Measurements from ENCODE around the gene LRRC4C. TPM values are rescaled to one million over a fixed set of nuclear protein-coding genes. Genes with fewer than 3 reads are reported as not detected.
A peak's percentile ranks its signal among the peaks of the same experiment; 100 is the strongest.

LRRC4C gene
- total and polyA plus RNA-seq, 2 experiments from 2014 or later = 0.35 to 1.1 TPM

GRCh38 chr11:41479179-41479578 lies 19.7 kb upstream of the LRRC4C start:
- Histone ChIP-seq H3K4me3 (no peak overlapping the region), H3F3A (replicated peaks; ENCODE audit: low read depth) (no peaks in the 10 kb centered on the region), H3K79me2 (replicated peaks; ENCODE audit: insufficient read depth) (no peaks in the 10 kb centered on the region), H3K27ac (ENCODE audit: low read depth) (no peak overlapping the region), H2AFZ (no peak overlapping the region), H4K20me1 (replicated peaks; ENCODE audit: insufficient read depth) (no peaks in the 10 kb centered on the region), H3K4me1 (ENCODE audit: insufficient read depth) (no peaks in the 10 kb centered on the region), H3K4me2 (no peak overlapping the region), H3K27me3 (ENCODE audit: insufficient read depth) (no peaks in the 10 kb centered on the region), H3K36me3 (ENCODE audit: insufficient read depth) (no peaks in the 10 kb centered on the region; the same call in 1 of the 2 replicates), H3K9me2 (ENCODE audit: insufficient read depth) (no peaks in the 10 kb centered on the region)
- Mint-ChIP-seq H3K27me3 (ENCODE audit: insufficient read depth, low read depth, poor library complexity) (no peaks in the 10 kb centered on the region), H3K27ac (no peak overlapping the region), H3K4me1 (peaks cover 2% of the 10 kb centered on the region; the same call in 1 of the 3 replicates), H3K4me3 (no peak overlapping the region), H3K36me3 (ENCODE audit: low read depth) (peaks cover 9% of the 10 kb centered on the region), H3K9me3 (peaks cover 12% of the 10 kb centered on the region)
- no peak for ATAC-seq
- DNase-seq (ENCODE audit: low spot score) = no peak
- TF ChIP-seq NANOG (IDR thresholded peaks at IDR 0.05; ENCODE audit: borderline replicate concordance) = no peak

- Histone ChIP-seq H3F3A (replicated peaks; ENCODE audit: low read depth) (no peaks in the 10 kb centered on the region), H3K9me2 (ENCODE audit: insufficient read depth) (no peaks in the 10 kb centered on the region), H3K4me2 (no peak overlapping the region), H4K20me1 (replicated peaks; ENCODE audit: insufficient read depth) (no peaks in the 10 kb centered on the region), H3K27ac (ENCODE audit: low read depth) (no peak overlapping the region), H3K4me3 (no peak overlapping the region), H3K79me2 (replicated peaks; ENCODE audit: insufficient read depth) (no peaks in the 10 kb centered on the region), H3K4me1 (ENCODE audit: insufficient read depth) (peaks cover 36% of the 10 kb centered on the region), H2AFZ (no peak overlapping the region), H3K27me3 (ENCODE audit: insufficient read depth) (no peaks in the 10 kb centered on the region), H3K36me3 (ENCODE audit: insufficient read depth) (no peaks in the 10 kb centered on the region)
- peak; percentile 50 for DNase-seq (ENCODE audit: low spot score)
- no peak overlapping the region for H3K27ac Mint-ChIP-seq
- peaks cover 3% of the 10 kb centered on the region; the same call in 2 of the 3 replicates for H3K36me3 Mint-ChIP-seq (ENCODE audit: low read depth)
- H3K27me3 Mint-ChIP-seq (ENCODE audit: insufficient read depth, low read depth, poor library complexity) = no peaks in the 10 kb centered on the region
- H3K4me3 Mint-ChIP-seq = no peak overlapping the region
- TF ChIP-seq CTCF (conservative IDR thresholded peaks at IDR 0.05; ENCODE audit: low read depth in 2 of 2) = peak; percentile 52 to 88; a peak in 3 of 4 replicates
- no peak for TF ChIP-seq JUNB (IDR thresholded peaks at IDR 0.05; ENCODE audit: unreplicated experiment)
- peaks cover 3% of the 10 kb centered on the region; the same call in 1 of the 3 replicates for H3K9me3 Mint-ChIP-seq
- no peak for ATAC-seq
- peaks cover 43% of the 10 kb centered on the region for H3K4me1 Mint-ChIP-seq
Observed at GRCh38 chr11:41461057-41461681, 1.7 kb upstream of the LRRC4C start.

- no peak for ATAC-seq
- H3K4me1 ChIP-seq (ENCODE audit: insufficient read depth) = peaks cover 57% of the 10 kb centered on the region
- H3F3A ChIP-seq (replicated peaks; ENCODE audit: low read depth) = 0 out of 2 replicates have a peak, but pooled peaks cover 5% of the 10 kb centered on the region
- no peak overlapping the region for H2AFZ ChIP-seq
- no peaks in the 10 kb centered on the region for H4K20me1 ChIP-seq (replicated peaks; ENCODE audit: insufficient read depth)
- H3K27me3 ChIP-seq (ENCODE audit: insufficient read depth) = no peaks in the 10 kb centered on the region
- H3K4me3 Mint-ChIP-seq = peak overlapping the region; percentile 68
- peak overlapping the region; percentile 45; the same call in 1 of the 2 replicates for H3K27ac ChIP-seq (ENCODE audit: low read depth)
- H3K4me3 ChIP-seq = peak overlapping the region; percentile 47
- peaks cover under 1% of the 10 kb centered on the region; the same call in 1 of the 3 replicates for H3K36me3 Mint-ChIP-seq (ENCODE audit: low read depth)
- H3K79me2 ChIP-seq (replicated peaks; ENCODE audit: insufficient read depth) = no peaks in the 10 kb centered on the region
- H3K9me2 ChIP-seq (ENCODE audit: insufficient read depth) = no peaks in the 10 kb centered on the region
- H3K9me3 Mint-ChIP-seq = peaks cover under 1% of the 10 kb centered on the region; the same call in 1 of the 3 replicates
- H3K27me3 Mint-ChIP-seq (ENCODE audit: insufficient read depth, low read depth, poor library complexity) = no peaks in the 10 kb centered on the region
- peaks cover 59% of the 10 kb centered on the region for H3K4me1 Mint-ChIP-seq
- peak overlapping the region; percentile 79 for H3K4me2 ChIP-seq
- peak; percentile 28 for DNase-seq (ENCODE audit: low spot score)
- no peaks in the 10 kb centered on the region for H3K36me3 ChIP-seq (ENCODE audit: insufficient read depth)
- no peak overlapping the region for H3K27ac Mint-ChIP-seq
- TF ChIP-seq ZNF114 (CRISPR knock-in tag; IDR thresholded peaks at IDR 0.05) (no peak), ZNF462 (CRISPR knock-in tag; IDR thresholded peaks at IDR 0.05) (no peak)
Observed at GRCh38 chr11:41458641-41459040, 811 bp downstream of the LRRC4C start.

Data from GM23338 (cell line).